ENCODE results near the gene CTNNA3. TPM values are rescaled to one million over a fixed set of nuclear protein-coding genes. Genes with fewer than 3 reads are reported as not detected.

The CTNNA3 gene
- total and polyA plus RNA-seq, 5 experiments from 2014 or later, result not detected

- POLR2A ChIA-PET, result no interaction called here
- H3K4me3 Mint-ChIP-seq, result no peak overlapping the region
- H3K4me1 Mint-ChIP-seq, result no peaks in the 10 kb centered on the region
- no peak for ATAC-seq
- DNase-seq, result no peak
- no peaks in the 10 kb centered on the region for H3K36me3 Mint-ChIP-seq
- H3K27me3 Mint-ChIP-seq, result no peaks in the 10 kb centered on the region
- H3K9me3 Mint-ChIP-seq, result peaks cover 0 to 13% (median 2%) of the 10 kb centered on the region in 9 donors
- no peak overlapping the region for H3K27ac Mint-ChIP-seq
Measured at GRCh38 chr10:65910209-65910608, 1785.8 kb downstream of the CTNNA3 start.

DNA sequence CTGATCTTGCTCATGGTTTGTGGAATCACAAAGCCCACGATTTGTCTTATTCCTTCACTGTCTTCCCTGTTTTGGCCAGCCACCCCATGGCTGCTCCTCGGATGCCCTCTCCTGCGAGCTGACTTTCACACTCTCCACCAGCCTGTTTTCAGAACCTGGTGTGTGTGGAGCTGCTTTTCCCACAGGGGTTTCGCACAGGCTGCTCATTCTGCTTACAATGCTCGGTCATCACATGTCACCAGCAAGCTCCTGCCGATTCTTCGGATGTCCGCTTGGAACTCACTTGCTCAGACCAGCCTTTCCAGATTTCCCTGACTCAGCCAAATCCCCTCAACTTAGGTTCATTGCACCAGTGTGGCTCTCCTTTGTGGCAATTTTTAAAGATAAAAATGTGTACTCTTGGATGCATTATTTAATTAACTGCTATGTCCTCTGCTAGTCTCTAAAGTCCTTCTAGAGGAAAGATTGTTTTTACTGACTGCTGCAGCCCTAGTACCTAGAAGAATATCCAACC lies 1788.7 kb downstream of the CTNNA3 start:
- POLR2A ChIA-PET, result no interaction called here
- Mint-ChIP-seq H3K27ac (peak overlapping the region in 1 of 10 donors; percentile 30), H3K9me3 (peaks cover 0 to 13% (median 0%) of the 10 kb centered on the region in 9 donors), H3K27me3 (no peaks in the 10 kb centered on the region), H3K4me3 (no peak overlapping the region), H3K4me1 (no peaks in the 10 kb centered on the region), H3K36me3 (no peaks in the 10 kb centered on the region)
- no peak for DNase-seq
- no peak for ATAC-seq

DNA sequence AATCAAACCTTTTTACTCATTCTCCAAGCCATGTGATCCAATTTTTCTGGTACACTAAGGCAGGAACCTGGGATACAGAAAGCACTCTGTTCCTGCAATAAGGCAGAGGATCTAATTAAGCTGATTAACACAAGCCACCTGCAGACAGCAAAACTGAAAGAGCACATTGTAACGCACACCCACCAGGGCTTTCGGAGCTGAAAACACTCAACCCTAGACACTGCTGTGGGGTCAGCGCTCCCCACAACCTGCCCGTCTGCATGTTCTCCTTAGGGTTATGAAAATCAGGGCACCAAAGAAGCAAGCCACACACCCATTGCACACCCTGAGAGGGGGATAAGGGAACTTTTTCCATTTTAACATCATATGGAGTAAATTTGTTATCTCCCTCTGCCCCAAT lies 1792.4 kb downstream of the CTNNA3 start:
- POLR2A ChIA-PET, result no interaction called here
- Mint-ChIP-seq H3K4me3 (no peak overlapping the region), H3K27me3 (no peaks in the 10 kb centered on the region), H3K36me3 (no peaks in the 10 kb centered on the region), H3K4me1 (no peaks in the 10 kb centered on the region), H3K27ac (no peak overlapping the region), H3K9me3 (peaks cover 0 to 12% (median 0%) of the 10 kb centered on the region in 9 donors)
- DNase-seq (no peak), ATAC-seq (no peak)

- POLR2A ChIA-PET, result no interaction called here
- H3K4me1 Mint-ChIP-seq, result no peaks in the 10 kb centered on the region
- no peaks in the 10 kb centered on the region for H3K27me3 Mint-ChIP-seq
- no peaks in the 10 kb centered on the region for H3K36me3 Mint-ChIP-seq
- H3K9me3 Mint-ChIP-seq, result peaks cover 0 to 18% (median 0%) of the 10 kb centered on the region in 9 donors
- ATAC-seq, result no peak
- no peak for DNase-seq
- no peak overlapping the region for H3K4me3 Mint-ChIP-seq
- H3K27ac Mint-ChIP-seq, result no peak overlapping the region
Measured at GRCh38 chr10:65900271-65900670, 1795.7 kb downstream of the CTNNA3 start.

DNA sequence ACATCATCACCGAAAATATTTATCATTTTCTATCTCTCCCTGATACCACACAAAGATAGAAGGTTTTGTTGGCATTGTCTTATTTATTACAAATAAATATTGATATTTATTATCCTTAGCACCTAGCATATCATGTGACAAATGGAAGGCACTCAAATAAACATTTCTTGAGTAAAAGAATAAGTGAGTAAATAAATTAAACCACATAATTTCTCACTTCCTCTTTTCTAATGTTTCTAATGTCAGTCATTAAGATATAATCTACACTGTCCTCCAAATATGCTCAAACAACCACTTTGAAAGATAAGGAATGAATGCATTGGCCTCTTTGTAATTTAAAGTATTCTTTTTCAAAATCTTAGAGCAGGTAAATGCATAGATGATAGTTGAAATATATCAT lies 1797.9 kb downstream of the CTNNA3 start:
- Mint-ChIP-seq H3K4me1 (no peaks in the 10 kb centered on the region), H3K27ac (no peak overlapping the region), H3K4me3 (no peak overlapping the region), H3K9me3 (peaks cover 0 to 18% (median 0%) of the 10 kb centered on the region in 9 donors), H3K36me3 (no peaks in the 10 kb centered on the region), H3K27me3 (no peaks in the 10 kb centered on the region)
- POLR2A ChIA-PET, result no interaction called here
- no peak for DNase-seq
- no peak for ATAC-seq

- no peaks in the 10 kb centered on the region for H3K27me3 Mint-ChIP-seq
- DNase-seq, result no peak
- POLR2A ChIA-PET, result no interaction called here
- no peak for ATAC-seq
- H3K36me3 Mint-ChIP-seq, result no peaks in the 10 kb centered on the region
- H3K27ac Mint-ChIP-seq, result no peak overlapping the region
- H3K9me3 Mint-ChIP-seq, result peaks cover 0 to 10% (median 1%) of the 10 kb centered on the region in 9 donors
- H3K4me1 Mint-ChIP-seq, result no peaks in the 10 kb centered on the region
- H3K4me3 Mint-ChIP-seq, result no peak overlapping the region
Measured at GRCh38 chr10:65894961-65895360, 1801.0 kb downstream of the CTNNA3 start.

DNA sequence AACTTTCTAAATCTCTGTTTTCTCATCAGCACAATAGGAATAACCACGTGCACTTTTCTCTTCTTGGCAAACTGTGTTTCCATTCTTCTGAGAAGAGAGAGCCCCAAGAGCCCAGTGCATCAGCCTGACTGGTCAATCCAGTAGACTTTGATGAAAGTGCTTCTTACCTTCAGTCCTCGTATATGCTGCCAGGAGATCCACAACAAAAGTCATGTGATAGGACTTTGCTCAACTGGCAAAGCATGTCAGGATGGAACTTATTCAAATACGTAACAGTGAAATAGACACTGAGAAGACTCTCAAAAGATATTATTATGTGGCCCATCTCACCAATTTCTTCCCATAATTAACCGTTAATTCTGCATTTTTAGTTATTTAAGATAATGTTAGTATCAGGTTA lies 1801.6 kb downstream of the CTNNA3 start:
- DNase-seq (no peak), ATAC-seq (no peak)
- H3K4me3 Mint-ChIP-seq, result no peak overlapping the region
- POLR2A ChIA-PET, result no interaction called here
- H3K4me1 Mint-ChIP-seq, result no peaks in the 10 kb centered on the region
- no peaks in the 10 kb centered on the region for H3K36me3 Mint-ChIP-seq
- peaks cover 0 to 10% (median 0%) of the 10 kb centered on the region in 9 donors for H3K9me3 Mint-ChIP-seq
- no peak overlapping the region for H3K27ac Mint-ChIP-seq
- H3K27me3 Mint-ChIP-seq, result no peaks in the 10 kb centered on the region

DNA sequence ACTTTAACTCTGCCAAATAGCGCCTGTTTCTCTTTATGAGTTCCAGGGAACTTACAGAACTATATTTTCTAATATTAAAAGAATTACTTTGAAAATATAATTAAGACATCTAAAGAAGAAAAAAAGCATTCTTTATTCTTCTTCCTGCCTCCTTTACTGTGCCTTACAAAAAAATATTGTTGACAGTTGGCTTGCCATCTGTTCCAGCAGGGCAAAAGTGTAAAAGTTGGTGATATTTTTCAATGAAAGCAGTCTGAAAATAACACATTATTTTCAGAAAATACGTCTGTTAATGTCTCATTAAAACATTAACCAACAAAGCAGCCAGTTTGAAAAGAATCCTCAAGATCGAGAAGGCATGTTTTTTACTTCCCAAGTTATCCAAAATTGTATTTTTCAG lies 1802.3 kb downstream of the CTNNA3 start:
- Mint-ChIP-seq H3K27me3 (no peaks in the 10 kb centered on the region), H3K4me1 (no peaks in the 10 kb centered on the region), H3K4me3 (no peak overlapping the region), H3K9me3 (peaks cover 0 to 10% (median 0%) of the 10 kb centered on the region in 9 donors), H3K27ac (no peak overlapping the region), H3K36me3 (no peaks in the 10 kb centered on the region)
- ATAC-seq (no peak), DNase-seq (no peak)
- POLR2A ChIA-PET, result no interaction called here

GRCh38 chr10:65892284-65892683 lies 1803.7 kb downstream of the CTNNA3 start:
- Mint-ChIP-seq H3K36me3 (no peaks in the 10 kb centered on the region), H3K4me3 (no peak overlapping the region), H3K27me3 (no peaks in the 10 kb centered on the region), H3K27ac (no peak overlapping the region), H3K9me3 (peaks cover 0 to 6% (median 2%) of the 10 kb centered on the region in 9 donors), H3K4me1 (no peaks in the 10 kb centered on the region)
- POLR2A ChIA-PET, result no interaction called here
- no peak for DNase-seq
- ATAC-seq, result no peak

DNA sequence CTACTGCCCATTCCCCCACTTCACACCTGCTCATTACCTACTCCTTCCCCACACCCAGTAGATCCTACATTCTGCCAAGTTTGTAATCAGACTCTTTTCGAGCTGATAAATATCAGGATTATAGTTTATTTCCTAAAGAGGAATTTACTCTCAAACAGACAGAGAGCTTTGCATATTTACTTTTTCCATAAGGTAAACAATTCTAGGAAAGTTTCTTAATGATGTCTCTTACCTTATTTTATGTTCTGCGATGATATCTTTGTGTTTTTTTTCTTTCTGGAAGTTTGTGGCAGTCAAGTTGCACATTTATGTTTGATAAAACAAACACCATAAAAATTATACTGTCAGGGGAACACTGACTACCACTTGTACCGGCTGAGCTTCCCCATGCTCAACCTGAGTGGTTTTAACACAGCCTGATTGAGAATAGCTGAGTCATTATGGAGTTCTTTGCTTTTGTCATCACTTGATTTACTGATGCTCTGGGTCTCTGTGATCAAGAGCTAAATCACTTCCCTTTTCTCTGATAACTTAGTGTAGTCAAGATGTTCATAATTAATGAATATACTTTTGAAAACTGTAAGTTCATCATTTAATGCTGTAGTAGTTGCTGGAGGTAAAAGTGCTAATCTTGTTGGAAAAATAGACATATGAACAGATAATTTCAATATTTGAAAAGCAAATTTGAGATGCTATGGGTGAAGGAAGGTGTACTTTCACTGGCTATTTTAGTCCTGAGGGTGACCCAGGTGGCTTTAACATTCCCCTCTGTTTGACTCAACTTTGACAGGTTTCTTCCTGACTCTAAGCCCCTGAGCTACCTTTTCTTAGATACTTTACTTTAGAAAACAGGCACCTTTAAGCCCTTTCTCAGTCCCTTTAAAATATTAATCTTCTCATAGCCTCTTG lies 1804.7 kb downstream of the CTNNA3 start:
- H3K9me3 Mint-ChIP-seq, result peaks cover 0 to 13% (median 2%) of the 10 kb centered on the region in 9 donors
- POLR2A ChIA-PET, result no interaction called here

GRCh38 chr10:65864529-65864928 lies 1831.5 kb downstream of the CTNNA3 start:
- H3K36me3 Mint-ChIP-seq, result no peaks in the 10 kb centered on the region
- DNase-seq (no peak), ATAC-seq (no peak)
- no peak overlapping the region for H3K4me3 Mint-ChIP-seq
- no peaks in the 10 kb centered on the region for H3K27me3 Mint-ChIP-seq
- POLR2A ChIA-PET, result no interaction called here
- peaks cover 0 to 27% (median 7%) of the 10 kb centered on the region in 9 donors for H3K9me3 Mint-ChIP-seq
- no peak overlapping the region for H3K27ac Mint-ChIP-seq
- H3K4me1 Mint-ChIP-seq, result no peaks in the 10 kb centered on the region

More for the DNA sequence above, 1804.7 kb downstream of the CTNNA3 start:
- no peaks in the 10 kb centered on the region for H3K27me3 Mint-ChIP-seq
- H3K4me3 Mint-ChIP-seq, result no peak overlapping the region
- H3K4me1 Mint-ChIP-seq, result no peaks in the 10 kb centered on the region
- DNase-seq, result no peak
- no peak for ATAC-seq
- H3K27ac Mint-ChIP-seq, result no peak overlapping the region
- H3K36me3 Mint-ChIP-seq, result no peaks in the 10 kb centered on the region

GRCh38 chr10:65864036-65864435 lies 1832.0 kb downstream of the CTNNA3 start:
- no peak for DNase-seq
- H3K27ac Mint-ChIP-seq, result no peak overlapping the region
- no peak for ATAC-seq

More at GRCh38 chr10:65864036-65864435, 1832.0 kb downstream of the CTNNA3 start:
- Mint-ChIP-seq H3K4me1 (no peaks in the 10 kb centered on the region), H3K4me3 (no peak overlapping the region), H3K36me3 (no peaks in the 10 kb centered on the region), H3K9me3 (peaks cover 0 to 27% (median 7%) of the 10 kb centered on the region in 9 donors), H3K27me3 (no peaks in the 10 kb centered on the region)
- POLR2A ChIA-PET, result no interaction called here

All from naive thymus-derived CD8-positive, alpha-beta T cell (primary cell).